Fibroblast of upper back skin (primary cell): ENCODE results near the gene KIFC3.
"Not testable (repeated sequence)": the region's sequence is repeated elsewhere in the genome, so short reads cannot be mapped to it uniquely, and the experiment has no call there.

Source experiments
- DNase-seq: peaks from one replicate; pipeline ENCODE4 v3.0.0-alpha.2; 2013

KIFC3 gene

GRCh38 chr16:57786632-57787518, 15.4 kb downstream of the KIFC3 start:
- no peak for DNase-seq

DNA sequence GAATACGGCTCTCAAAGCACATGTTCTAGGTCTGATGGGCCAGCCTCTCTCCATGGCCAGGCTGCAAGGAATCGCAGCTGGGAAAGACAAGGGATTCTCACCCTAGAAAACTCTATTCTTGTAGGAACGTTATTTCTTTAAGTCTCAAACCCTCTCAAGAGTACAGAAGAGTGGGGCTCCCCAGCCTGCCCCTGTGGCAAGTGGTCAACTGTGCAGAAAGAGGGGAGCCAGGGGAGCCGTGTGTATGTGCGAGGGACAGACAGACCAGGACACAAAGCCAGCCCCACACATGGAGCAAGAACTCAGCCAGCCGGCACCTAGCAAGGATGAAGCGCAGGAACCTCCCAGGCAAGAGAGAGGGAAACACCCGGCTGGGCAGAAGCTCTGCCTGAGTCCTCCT, 16.4 kb downstream of the KIFC3 start:
- no peak for DNase-seq

GRCh38 chr16:57785385-57785784, 16.9 kb downstream of the KIFC3 start:
- no peak for DNase-seq

DNA sequence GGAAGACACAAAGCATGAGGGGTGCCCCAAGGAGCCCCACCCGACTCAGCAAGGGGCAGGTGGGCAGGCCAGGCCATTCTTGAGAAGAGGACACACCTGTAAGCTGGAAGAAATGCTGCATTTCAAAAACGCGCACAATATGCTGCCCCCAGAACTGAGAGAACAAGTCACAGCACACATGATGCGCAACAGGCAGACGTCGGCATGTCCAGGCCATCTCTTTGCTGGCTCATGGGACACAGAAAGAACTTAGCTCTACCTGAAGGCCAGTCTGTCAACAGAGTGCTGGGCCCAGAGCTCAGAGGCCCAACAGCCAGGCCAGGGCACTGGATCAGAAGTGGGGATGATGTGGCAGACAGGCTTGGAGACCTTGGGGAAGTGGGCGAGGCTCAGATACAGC, 18.0 kb downstream of the KIFC3 start:
- no peak for DNase-seq

DNA sequence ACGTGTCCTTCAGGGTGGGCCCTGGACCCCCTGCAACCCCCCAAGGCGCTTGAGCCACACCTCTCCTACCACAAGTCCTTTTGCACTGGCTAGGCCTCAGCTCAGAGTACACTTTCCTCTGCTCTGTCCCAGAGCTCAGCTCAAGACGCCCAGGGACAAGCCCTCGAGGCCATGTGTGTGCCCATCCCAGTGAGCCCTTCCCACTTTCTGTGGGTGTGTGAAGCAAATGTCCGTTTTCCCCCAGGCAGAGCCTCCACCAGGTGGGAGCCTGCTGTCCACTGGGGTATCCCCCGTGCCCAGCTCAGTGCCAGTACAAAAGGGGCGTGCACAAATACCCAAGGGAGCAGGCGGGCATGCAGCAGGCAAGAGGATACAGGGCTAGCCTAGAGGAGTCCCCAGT, 18.4 kb downstream of the KIFC3 start:
- DNase-seq, result no peak

DNA sequence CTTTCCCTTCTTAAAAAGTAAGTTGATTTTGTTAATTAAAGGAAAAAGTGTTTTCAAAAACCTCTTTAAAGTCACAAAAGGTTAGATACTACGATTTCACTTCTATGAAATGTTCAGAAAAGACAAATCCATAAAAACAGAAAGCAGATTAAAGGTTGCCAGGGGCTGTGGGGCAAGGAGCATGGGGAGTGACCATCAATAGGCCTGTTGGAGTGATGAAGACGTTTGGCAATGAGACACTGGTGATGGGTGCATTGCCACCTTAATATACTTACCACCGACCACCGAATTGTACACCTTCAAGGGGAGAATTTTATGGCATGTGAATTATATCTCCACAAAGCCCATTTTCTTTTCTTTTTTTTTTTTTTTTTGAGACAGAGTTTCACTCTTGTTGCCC, 19.2 kb downstream of the KIFC3 start:
- no peak for DNase-seq

DNA sequence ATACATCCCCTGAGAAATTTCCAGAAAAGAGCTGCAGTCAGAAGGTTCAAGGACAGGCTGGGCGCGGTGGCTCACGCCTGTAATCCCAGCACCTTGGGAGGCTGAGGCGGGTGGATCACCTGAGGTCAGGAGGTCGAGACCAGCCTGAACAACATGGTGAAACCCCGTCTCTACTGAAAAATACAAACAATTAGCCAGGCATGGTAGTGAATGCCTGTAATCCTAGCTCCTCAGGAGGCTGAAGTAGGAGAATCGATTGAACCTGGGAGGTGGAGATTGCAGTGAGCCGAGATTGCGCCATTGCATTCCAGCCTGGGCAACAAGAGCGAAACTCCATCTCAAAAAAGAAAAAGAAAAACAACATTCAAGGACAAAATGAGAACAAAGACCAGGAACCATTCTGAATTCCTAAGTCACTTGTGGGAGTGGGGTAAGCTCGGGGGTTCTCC, 19.7 kb downstream of the KIFC3 start:
- DNase-seq, result not testable (repeated sequence)

DNA sequence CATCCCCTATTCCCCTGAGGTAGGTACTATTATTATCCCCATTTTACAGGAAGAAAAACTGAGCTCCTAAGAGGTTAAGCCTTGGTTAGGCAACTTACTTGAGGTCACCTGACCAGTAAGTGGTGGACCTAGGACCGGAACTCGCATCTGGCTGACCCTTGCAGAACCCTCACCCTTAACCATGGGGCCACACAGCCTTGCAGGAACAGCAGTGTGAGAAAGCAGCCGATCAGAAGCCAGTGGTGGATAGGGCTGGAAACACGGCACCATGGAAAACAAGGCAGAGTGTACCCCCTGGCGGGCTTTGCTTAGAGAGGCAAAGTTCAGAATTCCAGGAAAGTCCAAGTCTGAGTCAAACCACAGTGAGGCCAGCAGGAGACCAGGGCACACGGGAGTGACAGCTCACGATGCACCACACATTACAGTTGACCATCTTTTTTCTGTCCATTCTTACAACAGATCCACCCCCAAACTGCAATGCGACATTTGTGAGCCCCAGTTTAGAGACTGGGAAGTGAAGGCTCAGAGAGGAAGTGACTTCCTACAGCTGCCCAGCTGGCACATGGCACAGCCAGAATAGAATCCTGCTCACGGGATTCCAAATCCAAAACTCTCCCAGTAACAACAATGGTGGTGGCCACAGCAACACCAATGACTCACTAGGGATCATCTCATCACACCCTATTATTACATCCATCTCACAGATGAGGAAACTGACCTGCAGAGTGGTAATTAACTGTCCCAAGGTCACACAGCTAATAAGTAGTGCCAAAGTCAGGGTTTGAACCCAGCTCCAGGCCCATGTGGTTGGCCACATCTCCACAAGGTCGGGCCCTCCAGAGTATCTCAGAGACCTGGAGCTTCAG, 20.3 kb downstream of the KIFC3 start:
- DNase-seq, result no peak

GRCh38 chr16:57781349-57781740, 20.9 kb downstream of the KIFC3 start:
- DNase-seq, result no peak

- DNase-seq, result not testable (repeated sequence)
Measured at GRCh38 chr16:57779836-57780235, 22.5 kb downstream of the KIFC3 start.

DNA sequence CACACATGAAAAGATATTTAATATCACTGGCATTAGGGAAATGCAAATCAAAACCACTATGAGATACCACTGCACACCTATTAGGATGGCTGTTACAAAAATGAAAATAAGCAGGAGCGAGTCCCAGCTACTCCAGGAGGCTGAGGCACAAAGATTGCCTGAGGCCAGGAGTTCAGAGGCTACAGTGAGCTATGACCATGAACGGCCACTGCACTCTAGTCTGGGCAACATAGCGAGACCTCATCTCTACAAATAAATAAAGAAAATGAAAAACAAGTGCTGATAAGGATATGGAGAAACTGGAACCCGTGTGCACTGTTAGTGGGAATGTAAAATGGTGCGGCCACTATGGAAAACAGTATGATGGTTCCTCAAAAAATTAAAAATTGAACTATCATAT, 23.6 kb downstream of the KIFC3 start:
- DNase-seq, result no peak

GRCh38 chr16:57775661-57776469, 26.4 kb downstream of the KIFC3 start:
- no peak for DNase-seq

DNA sequence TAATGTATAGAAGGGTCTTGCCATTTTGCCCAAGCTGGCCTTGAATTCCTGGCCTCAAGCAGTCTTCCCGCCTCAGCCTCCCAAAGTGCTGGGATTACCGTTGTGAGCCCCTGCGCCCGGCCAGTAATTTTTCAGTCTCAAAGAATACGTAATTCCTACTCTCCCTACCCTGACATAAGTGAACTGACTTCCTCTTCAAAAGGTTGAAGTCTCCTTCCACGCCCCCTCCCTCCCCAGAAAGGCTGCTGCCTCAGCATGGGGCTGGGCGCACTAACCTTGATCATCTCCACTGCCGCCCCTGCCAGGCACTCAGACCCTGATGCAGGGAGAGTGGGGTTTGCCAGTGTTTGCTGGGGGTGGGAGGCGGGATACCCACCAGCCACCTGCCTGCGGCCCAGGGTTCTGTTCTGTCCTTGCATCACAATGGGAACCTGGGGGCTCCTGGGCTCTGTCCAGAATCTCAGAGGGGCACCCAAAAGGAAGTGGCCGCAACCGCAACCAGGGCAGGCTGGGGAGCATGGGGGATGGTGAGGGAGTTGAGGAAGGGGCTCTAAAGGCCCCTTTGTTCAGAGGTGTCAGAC, 27.5 kb downstream of the KIFC3 start:
- no peak for DNase-seq

GRCh38 chr16:57773655-57774295, 28.5 kb downstream of the KIFC3 start:
- no peak for DNase-seq

- DNase-seq, result no peak
Measured at GRCh38 chr16:57773019-57773418, 29.3 kb downstream of the KIFC3 start.

GRCh38 chr16:57771141-57771785, 31.0 kb downstream of the KIFC3 start:
- DNase-seq, result no peak

GRCh38 chr16:57770361-57770760, 31.9 kb downstream of the KIFC3 start:
- DNase-seq, result no peak

DNA sequence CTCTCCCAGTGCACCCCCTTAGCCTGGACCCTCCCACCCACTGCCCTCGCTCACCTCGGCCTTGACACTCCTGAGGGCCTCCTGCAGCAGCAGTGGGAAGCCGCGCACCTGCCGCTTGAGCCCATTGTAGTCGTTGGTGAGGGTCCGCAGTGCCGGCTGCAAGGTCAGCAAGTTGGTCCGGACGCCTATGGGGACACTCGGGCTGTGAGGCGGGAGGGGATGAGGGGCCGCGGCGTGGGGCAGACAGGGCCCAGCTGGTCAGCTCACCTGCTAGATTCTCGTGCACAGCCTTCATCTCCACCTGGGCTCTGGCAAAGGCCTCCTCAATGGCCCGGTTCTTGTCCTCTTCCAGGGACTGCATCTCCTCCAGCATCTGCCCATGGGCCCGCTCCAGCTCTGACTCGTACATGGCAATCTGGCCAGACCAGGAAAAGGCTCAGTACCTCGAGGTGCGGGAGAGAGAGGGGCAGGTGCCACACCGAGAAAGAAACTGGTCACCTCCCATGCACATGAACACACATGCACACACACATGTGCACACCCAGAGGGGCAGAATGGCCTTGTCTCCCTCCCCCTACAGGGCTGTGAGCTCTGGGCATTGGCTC, 32.6 kb downstream of the KIFC3 start:
- no peak for DNase-seq

DNA sequence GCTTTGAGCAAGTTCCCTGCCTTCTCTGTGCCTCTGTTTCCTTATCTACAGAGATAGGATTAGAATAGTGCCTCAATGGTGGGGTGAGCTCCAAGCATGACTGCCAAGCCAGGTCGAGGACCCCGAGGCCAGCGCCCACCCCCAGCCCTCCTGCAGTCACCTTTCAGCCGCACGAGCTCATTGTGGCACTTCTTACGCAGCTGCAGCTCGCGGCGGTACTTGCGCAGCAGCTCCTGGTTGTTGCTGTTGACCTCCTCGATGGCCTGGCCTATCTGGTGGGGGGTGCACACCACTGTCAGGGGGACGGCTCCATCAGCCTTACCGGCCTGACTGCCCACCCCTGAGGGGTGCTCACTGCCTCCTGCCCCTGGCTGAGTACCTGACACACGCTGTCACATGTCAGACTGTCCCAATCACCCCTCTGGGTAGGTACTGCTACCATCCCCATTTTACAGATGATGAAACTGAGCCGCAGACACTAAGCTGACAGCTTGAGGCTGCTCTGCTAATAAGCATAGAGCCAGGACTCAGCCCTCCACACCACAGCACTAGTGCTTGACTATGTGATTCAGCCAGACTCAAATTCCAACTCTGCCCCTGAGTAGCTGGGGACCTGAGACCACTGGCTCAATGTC, 35.5 kb downstream of the KIFC3 start:
- no peak for DNase-seq

DNA sequence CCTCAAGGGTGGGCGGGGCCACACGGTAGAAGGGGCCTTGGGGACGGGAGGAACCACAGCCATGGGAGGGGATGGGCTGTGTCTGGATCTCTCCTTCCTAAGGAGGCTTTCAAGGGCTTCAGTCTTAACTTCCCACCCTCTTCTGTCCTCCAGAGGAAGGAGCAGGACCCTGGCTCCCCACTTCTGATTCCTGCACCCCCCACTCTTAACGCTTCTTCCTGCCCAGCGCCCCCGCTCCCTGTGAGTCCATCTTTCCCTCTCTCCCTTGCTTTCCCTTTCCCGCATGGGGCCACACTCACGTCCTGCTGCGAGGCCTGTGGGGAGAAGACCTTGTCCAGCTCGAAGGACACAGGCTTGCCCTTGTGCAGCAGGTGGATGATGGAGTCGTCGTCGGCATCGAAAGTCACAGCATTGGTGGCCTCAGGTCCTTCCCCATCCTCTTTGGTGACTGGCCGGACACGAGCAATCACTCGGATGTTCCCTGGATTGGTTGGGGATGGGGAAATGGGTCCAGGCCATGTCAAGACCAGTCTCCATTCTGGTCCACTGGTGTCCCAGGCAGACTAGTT, 37.0 kb downstream of the KIFC3 start:
- no peak for DNase-seq
